Breast epithelium (tissue), 3 donors: ENCODE measurements around the gene CTNNA2.

Experiments used
- CTCF ChIP-seq, 3 donors: fragments of 450-650 bp; IDR thresholded peaks; one replicate each; pipeline ENCODE4 v1.5.1; 2016 to 2017; ENCODE audit warnings: antibody characterized with exemption in 3 of 3, mild to moderate bottlenecking in 3 of 3, moderate library complexity in 3 of 3
- POLR2A ChIP-seq: fragments of 450-650 bp; IDR thresholded peaks from one replicate; pipeline ENCODE4 v1.6.1; 2016; ENCODE audit warnings: antibody characterized with exemption, mild to moderate bottlenecking, moderate library complexity
- POLR2AphosphoS5 ChIP-seq, 3 donors: sonication (generic); formaldehyde crosslinking; IDR thresholded peaks; one replicate each; pipeline ENCODE4 v1.6.1; 2017; ENCODE audit warnings: antibody characterized with exemption in 3 of 3

- TF ChIP-seq POLR2AphosphoS5 (IDR thresholded peaks at IDR 0.05) (no peak), CTCF (IDR thresholded peaks at IDR 0.05) (no peak), POLR2A (no peak)
Observed at GRCh38 chr2:79552653-79553052, 39.8 kb downstream of the CTNNA2 start.
